HG03060 (cell line): ENCODE data around the gene ACSS2.

Source experiments
- ATAC-seq: cut with Tn5 transposase; IDR thresholded peaks from one replicate; pipeline ENCODE4 v1.9.1; 2021; ENCODE audit warnings: low read depth, moderate number of reproducible peaks; ENCODE audit not compliant: unreplicated experiment

Gene ACSS2, protein sequence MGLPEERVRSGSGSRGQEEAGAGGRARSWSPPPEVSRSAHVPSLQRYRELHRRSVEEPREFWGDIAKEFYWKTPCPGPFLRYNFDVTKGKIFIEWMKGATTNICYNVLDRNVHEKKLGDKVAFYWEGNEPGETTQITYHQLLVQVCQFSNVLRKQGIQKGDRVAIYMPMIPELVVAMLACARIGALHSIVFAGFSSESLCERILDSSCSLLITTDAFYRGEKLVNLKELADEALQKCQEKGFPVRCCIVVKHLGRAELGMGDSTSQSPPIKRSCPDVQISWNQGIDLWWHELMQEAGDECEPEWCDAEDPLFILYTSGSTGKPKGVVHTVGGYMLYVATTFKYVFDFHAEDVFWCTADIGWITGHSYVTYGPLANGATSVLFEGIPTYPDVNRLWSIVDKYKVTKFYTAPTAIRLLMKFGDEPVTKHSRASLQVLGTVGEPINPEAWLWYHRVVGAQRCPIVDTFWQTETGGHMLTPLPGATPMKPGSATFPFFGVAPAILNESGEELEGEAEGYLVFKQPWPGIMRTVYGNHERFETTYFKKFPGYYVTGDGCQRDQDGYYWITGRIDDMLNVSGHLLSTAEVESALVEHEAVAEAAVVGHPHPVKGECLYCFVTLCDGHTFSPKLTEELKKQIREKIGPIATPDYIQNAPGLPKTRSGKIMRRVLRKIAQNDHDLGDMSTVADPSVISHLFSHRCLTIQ

DNA sequence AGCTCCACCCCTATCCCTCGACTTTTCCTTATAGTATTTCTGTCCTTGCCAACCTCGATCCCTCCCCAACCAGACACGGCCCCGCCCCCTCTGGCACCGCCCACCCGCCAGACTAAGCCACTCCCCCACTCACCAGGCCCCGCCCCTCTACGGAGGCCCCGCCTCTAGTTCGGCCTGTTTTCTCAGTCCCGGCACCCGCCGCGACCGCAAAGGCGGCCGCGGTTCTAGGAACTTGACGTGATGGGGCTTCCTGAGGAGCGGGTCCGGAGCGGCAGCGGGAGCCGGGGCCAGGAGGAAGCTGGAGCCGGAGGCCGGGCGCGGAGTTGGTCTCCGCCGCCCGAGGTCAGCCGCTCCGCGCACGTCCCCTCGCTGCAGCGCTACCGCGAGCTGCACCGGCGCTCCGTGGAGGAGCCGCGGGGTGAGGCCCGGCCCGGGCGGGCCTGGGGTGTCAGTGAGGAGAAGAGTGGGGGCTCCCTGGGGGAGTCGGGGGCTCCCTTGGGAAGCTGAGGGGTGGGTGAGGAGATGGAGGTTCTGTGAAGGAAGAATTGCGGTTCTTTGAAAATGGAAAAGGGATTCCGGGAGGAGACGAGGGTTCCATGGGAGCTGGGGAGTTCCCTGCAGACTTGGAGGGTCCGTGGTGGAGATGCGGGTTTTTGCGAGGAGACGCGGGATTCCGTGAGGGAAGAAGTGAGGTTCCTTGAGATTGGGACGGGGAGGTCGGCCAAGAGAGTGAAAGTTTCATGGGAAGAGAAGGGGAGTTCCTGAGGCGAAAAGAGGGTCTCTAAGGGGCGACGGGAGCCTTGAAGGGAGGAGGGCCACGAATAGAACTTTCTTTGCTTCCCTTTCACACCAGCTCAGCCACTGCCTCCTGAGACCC is at the start of gene ACSS2:
Gene ACSS2, plus strand, starts transcription at position 207 of the 877 bp plus-strand sequence. Its CDS starts 34 bp downstream, at position 241.
- ATAC-seq, result peak; percentile 48

DNA sequence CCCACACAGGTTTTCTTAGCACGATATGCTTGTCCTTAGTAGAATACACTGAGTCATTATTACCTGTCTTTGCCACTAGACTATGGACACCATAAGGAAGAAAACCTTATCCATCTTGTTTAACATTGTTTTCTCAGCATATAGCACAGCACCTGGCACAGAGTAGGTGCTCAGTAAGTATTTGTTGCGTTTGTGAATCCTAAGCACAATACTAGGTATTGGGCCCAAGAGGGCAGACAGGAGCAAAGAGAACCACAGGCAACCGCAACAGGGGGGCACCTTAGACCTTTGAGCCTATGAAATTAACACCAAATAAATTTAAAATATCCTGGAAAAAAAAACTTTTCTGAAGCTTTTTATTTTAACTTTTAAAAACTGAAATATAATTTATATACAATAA is 47.2 kb upstream of the ACSS2 start:
- ATAC-seq, result no peak

DNA sequence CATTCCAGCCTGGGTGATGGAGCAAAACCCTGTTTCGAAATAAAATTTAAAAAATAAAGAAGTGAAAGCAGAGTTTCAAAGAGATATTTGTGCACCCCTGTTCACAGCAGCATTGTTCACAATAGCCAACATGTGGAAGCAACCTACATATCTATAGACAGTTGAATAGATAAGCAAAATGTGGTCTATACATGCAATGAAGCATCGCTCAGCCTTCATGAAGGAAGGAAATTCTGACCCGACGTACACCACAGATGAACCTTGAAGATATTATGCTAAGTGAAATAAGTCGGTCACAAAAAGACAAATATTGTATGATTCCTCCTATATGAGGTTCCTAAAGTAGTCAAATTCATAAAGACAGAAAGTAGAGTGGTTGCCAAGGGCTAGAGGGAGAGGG is 44.5 kb upstream of the ACSS2 start:
- ATAC-seq, result no peak

DNA sequence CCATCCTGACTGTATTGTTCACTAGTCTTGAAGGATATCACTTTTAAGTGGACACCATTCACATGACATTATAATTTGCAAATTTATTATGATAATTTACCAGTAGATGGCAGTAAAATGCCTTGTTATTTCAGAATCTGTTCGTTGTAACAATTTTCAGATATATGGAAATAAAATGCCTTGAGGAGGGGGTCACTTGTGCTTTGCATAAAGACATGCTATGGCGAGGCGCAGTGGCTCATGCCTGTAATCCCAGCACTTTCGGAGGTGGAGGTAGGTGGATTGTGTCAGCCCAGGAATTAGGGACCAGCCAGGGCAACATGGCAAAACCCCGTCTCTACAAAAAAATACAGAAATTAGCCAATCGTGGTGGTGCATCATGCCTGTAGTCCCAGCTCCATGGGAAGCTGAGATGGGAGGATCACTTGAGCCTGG is 41.9 kb upstream of the ACSS2 start:
- ATAC-seq, result no peak

DNA sequence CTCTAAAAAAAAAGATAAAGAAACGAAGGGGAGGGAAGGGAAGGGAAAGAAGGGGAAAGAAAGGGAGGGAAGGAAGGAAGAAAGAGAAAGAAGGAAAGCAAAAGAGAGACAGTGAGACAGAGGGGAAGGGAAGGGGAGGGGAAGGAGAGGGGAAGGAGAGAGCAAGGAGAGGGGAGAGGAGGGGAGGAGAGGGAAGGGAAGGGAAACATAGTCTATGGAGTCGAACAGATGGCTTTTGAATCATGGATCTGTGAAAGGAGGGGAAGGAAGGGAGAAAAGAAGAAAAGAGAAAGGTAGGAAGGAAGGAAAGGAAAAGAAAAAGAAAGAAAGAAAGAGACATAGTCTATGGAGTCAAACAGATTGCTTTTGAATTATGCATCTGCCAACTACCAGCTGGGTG is 34.3 kb upstream of the ACSS2 start:
- ATAC-seq, result no peak

DNA sequence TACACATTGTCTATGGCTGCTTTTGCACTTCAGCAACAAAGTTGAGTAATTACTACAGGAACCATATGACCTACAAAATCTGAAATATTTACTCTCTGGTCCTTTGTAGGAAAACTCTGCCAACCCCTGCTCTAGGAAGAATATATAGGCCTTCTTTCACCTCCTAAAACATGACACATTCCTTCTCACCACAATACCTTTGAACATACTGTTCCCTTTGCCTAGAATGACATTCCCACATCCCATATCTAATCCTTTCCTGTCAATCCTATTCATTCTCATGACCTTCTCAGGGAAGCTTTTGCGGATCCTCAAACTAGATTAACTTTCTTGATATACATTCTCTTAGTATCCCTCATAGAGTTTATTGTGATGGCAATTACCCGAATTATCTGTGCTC is 33.0 kb upstream of the ACSS2 start:
- no peak for ATAC-seq

DNA sequence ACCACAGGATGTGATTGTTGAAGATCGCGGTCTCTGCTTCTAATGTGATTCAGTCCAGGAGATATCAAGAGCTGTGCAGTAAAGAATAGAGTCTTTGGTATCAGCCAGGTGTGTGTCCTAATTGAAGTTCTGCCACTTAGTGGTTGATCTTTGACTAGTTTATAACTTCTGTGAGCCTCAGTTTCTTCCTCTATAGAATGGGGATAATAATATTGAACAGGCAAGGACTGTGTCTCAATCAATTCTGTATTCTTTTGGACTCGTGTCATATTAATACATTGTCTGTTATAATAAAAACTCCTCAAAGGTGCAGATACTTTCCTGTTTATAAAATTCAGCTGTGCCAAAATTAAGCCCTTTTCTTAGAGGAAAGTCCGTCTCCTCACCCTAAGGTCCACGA is 27.8 kb upstream of the ACSS2 start:
- ATAC-seq, result no peak

DNA sequence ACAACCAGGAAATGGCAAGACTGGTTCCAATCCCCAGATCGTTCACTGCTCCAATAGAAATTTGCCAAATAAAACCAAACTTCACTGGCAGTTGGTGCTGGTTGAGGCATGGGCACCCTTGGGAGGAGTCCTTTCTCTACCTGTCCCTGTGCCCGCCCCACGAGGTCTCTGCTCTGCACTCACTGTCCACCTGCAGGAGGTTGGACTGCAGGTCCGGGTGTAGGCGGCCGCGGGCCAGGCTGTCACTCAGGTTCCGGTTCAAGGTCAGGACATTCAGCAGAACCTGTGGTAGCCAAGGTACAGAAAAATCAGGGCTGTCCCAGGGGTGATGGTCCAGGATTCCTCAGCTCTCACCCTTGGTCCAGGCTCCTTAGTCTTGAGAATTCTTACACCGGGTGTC is 26.6 kb upstream of the ACSS2 start:
- ATAC-seq, result no peak

DNA sequence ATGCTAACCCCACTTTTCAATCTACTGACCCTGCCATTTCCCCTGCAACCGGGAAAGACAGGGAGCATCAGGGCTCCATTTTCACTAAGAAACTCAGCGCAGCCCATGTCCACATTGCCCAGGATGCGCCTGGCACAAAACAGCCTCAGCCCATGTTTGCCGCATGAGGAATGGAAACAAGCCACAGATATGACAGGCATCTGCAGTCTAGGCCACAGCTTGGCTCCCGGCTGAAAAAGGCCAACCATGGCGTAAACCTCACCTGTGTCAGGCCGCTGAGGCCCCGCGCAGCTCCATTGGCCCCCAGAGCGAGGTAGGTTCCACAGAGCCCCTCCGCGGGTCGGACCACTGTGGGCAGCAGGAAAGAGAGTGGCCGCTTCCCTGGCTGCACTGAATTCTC is 25.4 kb upstream of the ACSS2 start:
- ATAC-seq, result no peak

DNA sequence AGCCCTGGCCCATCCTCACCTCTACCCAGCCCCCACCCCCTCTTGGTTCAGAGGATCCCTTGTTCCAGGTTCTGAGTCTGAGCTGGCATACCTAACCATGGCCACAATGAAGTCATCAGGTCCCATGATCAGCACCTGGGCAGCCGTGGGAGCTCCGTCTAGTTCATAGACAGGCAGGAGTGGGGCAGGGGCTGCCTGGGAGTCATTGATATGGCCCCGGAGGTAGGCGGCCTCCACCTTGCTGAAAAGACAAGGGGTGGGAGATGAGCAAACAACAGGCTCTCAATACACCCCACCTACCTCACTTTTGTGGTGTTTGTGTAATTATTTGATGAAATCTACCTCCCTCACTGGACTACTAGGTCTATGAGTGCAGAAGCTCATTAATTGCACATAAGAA is 24.1 kb upstream of the ACSS2 start:
- ATAC-seq, result no peak

DNA sequence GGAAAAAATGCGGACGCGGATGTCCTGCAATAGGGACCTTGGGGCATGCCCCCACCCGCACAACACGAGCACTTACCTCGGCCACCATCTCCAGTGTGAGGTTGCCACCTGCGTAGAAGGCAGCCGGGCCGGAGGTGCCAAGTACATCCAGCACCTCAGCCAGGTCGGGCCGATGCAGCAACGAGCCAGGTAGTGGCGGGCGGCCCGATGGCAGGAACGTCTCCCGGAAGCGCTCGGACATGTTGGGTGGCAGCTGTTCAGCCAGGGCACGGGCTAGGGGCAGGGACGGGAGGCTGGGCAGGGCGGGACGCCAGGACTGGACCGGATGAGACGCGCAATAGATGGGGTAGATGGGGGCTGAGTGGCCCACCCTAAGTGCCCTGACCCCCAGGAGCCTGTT is 17.0 kb upstream of the ACSS2 start:
- ATAC-seq, result no peak

DNA sequence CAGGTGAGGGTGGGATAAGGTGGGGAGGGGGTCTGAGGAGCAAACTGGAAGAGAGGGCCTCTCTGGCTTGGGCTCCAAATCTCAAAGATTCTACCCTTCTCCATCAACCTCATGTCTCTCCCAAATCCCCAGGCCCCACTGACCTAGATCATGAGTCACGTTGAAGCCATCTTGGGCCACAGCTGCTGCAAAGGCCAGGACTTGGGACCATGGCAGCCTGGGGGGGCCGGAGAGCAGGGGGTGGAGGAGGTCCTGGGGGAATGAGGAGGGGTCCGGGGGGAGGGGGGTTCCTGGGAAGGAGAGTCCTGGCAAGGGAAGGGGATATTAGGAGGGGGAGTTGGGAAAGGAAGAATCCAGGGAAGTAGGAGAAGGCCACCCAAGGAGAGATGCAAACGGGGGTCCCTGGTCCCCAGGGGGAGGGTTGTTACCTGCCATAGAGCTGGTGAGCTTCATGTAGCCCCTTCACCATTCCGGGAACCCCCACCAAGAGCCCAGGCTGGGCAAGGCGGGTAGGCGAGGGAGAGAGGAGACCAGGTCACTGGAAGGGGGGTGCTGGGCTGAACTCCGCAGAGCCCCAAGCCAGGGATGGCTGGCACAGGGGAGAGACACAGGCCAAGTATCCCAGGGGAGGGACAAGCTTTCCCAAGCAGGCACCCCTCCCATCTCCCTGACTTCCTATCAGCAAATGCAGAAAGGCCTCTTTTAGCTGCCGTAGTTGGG is 16.4 kb upstream of the ACSS2 start:
- no peak for ATAC-seq

DNA sequence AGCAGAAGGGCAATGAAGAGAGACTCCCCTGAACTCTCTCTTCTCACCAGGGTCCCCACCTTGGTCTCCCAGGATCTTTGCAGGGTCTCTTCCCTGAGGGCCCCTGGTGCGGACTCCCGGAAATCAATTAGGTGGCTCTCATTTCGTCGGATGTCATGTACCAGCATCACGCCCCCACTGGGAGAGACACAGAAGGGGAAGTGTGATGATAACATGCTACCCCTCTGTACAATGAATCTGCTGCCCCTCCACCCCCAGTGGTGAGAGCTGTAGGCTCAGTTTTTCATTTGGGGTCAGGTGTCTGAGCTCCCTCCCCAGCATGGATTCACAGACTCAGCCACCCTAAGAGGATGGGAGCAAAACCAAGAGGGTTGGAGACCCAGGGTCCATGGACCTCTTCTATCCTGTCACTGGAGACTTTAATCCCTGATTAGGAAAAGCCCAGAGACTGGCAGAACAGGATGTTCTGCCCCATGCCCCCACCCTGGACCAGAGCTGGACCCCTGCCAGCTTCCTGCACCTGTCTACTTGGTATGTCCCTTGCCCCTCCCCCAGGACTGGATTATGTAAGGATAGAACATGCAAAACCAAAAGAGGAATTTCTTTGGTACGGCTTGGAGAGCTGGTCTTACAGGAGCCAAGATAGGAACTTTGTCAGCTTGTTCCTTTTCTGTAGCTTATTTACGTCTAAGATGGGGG is 14.9 kb upstream of the ACSS2 start:
- ATAC-seq, result no peak

DNA sequence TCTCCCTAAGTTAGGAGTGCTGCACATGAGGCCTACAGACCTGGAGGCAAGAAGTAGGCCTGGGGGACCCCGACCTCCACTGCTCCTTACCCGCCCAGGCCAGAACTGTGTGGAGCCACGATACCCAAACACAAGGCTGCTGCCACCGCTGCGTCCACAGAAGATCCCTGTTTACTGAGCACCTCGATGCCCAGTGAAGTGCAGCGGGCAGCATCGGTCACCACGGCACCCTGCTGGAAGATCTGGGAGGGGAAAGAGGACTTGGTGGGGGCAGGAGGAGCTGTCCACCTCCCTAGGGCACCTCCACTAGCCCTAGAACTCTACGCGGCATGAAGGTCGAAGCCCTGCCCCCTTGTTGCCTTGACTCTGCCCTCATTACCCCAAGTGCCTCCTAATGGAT is 13.7 kb upstream of the ACSS2 start:
- ATAC-seq, result no peak

DNA sequence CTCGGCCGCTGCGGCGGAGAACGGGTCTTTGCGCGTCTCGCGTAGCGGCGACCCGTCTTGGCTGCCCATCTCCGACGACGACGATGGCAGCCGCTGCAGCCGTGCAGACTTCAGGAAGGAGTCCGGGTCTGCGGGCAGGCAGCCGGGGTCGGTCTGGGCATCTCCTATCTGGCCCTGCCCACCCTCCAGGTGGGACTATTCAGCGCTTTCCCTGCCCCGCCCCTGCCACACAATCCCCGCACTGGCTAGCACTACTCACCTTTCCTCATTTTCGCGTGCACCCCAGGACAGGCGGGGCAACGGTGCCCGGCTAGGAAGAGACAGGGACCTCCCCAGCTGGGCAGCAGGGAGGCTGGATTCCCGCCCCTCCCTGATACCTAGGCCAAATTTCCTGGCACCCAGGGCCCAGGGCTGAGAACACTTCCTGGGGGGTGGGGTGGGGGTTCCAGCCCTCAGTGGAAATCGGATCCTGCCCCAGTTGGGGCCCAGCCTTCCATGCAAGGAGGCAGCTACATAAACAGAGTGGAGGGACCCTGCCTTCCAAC is 12.9 kb upstream of the ACSS2 start:
- no peak for ATAC-seq

DNA sequence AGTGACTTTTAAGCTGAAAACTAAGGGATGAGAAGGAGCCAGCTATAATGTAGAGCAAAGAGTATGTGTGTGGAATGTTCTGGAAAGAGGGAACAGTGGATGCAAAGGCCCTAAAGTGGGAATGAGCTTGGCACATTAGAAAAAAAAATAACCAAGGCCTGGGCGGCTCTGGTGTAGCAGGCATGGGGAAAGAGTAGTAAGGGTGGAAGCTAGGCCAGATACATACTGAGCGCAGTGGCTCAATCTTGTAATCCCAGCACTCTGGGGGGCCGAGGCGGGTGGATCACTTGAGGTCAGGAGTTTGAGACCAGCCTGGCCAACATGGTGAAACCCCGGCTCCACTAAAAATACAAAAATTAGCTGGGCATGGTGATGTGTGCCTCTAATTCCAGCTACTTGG is 12.2 kb upstream of the ACSS2 start:
- ATAC-seq, result no peak

DNA sequence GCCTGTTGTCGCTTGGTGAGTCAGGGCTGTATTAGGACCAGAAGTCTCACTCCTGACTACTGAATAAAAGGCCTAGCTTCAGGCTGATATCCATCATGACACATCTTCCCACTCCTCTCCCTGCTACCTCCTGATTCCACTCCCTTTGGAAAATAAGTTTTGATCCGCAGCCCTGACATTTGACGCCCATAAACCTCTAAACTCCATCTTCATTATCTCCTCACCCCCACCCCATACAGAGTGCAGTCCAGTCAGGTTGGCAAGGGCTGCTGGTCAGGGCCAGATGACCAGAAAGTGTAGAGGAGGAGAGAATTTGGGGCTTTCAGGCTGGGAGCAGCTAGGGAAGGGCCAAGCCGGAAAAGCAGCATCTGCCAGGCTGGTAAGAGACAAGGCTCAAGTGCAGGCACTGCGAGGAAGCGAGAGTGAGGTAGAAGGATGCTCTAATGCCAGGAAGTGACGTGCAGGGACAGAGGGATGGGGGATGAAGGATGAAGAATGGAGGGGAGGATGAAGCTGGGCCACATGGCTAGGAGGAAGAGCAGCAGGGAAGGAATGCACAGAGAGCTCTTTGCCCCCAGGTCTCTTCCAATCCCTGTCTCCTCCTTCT is 5.0 kb upstream of the ACSS2 start:
- ATAC-seq, result no peak

DNA sequence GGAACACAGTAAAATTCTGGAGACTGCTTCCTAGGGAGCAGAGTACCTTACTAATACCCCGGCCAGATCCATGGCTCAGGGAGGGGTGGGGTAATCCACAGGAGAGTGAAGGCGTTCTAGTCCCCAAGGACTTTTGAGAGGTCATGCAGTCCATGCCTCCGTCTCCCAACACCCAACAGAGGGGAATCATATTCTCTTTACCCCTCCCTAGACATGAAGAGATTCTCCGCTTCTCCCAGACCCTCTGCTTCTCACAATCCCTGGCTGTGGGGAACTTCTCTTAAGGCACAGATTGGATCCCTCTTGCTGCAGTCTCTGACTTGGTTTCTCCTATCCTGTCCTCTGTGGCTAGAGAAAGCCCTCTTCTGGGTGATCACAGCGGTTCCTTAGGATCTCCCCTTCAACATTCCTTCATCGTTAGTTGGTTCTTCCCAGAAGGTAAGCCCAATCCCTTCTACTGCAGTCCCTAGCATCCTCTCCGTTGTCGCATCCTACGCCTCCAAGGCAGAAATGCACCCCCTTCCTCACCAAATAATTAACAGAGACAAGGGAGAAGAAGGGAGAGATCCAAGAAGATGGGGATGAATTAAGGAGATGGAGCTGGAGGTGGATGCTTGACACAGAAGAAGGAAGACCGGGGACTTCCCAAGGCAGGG is 4.3 kb upstream of the ACSS2 start:
- ATAC-seq, result no peak
